K562 (cell line): ENCODE measurements around the gene OCA2. TPM values are rescaled to one million over a fixed set of nuclear protein-coding genes. Genes with fewer than 3 reads are reported as not detected.

Experiments
- HSF4 ChIP-seq: fragments of 250-450 bp; sonication (Bioruptor Pico); IDR thresholded peaks from 2 replicates; pipeline ENCODE4 v2.1.2; 2022; ENCODE audit warnings: mild to moderate bottlenecking, moderate library complexity, borderline replicate concordance
- NUFIP1 ChIP-seq: fragments of 450-650 bp; IDR thresholded peaks from 2 replicates; pipeline ENCODE4 v1.6.1; 2018; ENCODE audit not compliant: partially characterized antibody
- ZNF124 ChIP-seq: sonication (generic); formaldehyde crosslinking; IDR thresholded peaks from 2 replicates; pipeline ENCODE4 v1.8.1; 2022; ENCODE audit warnings: missing genetic modification reagents
- ZNF253 ChIP-seq: fragments of 250-450 bp; sonication (Bioruptor Pico); conservative IDR thresholded peaks from 2 replicates; pipeline ENCODE4 v1.6.1; 2021; ENCODE audit warnings: mild to moderate bottlenecking
- polyA plus RNA-seq, 8 experiments: library from polyadenylated mRNA; depleted of rRNA in 4 of 8; stranded (reverse) in 5 of 8; unstranded in 3 of 8; fragments of >200 nt; fragmentation: Nextera tagmentation in 2 of 8; fragmentation: Illumina TruSeq in 1 of 8; extraction: Ambion mirVana in 2 of 8; extraction: Trizol in 1 of 8; gene quantifications; 2 replicates each; pipeline versions ENCODE4 v1.2.1 to v1.2.3, GENCODE V29; 2011 to 2014; ENCODE audit warnings: inconsistent platforms in 1 of 8, missing spikeins in 1 of 8
- total RNA-seq, 7 experiments: library from RNA; depleted of rRNA in 6 of 7; stranded (reverse); fragments of >200 nt in 6 of 7; fragmentation: Illumina TruSeq in 2 of 7; extraction: Trizol in 2 of 7; gene quantifications; 2 replicates each; pipeline versions ENCODE4 v1.2.1 to v1.2.3, GENCODE V29; 2011 to 2021; ENCODE audit warnings: low replicate concordance in 1 of 7
- TF ChIP-seq, protein P1 (sequence below): fragments of 450-650 bp; IDR thresholded peaks from 2 replicates; pipeline ENCODE4 v1.6.1; 2016; ENCODE audit warnings: mild to moderate bottlenecking, moderate library complexity

Gene OCA2
- total and polyA plus RNA-seq, 9 of the 15 experiments (the other 6 are each of a cell fraction or from before 2014, with no cell fraction given), result 0.07 to 0.59 (median 0.17) TPM; not detected in 1

DNA sequence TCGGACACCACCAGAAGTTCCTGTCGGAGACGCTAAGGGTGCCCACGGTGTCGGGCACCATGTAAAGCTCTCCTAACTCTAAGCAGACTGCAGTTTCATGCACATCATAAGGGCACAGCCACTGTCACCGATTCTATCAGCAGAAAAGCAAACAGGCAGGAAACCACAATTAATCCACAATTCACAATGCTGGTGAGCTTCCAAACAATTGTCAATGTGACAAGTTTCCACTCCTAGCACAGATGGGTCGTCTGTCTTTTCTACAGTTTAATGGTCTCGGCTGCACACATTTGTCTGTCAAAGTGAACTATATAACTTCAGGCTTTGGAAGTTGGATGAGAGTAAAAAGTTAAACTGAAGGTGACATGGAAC, 8.8 kb upstream of the OCA2 start (continued):
- TF ChIP-seq, protein P1, sequence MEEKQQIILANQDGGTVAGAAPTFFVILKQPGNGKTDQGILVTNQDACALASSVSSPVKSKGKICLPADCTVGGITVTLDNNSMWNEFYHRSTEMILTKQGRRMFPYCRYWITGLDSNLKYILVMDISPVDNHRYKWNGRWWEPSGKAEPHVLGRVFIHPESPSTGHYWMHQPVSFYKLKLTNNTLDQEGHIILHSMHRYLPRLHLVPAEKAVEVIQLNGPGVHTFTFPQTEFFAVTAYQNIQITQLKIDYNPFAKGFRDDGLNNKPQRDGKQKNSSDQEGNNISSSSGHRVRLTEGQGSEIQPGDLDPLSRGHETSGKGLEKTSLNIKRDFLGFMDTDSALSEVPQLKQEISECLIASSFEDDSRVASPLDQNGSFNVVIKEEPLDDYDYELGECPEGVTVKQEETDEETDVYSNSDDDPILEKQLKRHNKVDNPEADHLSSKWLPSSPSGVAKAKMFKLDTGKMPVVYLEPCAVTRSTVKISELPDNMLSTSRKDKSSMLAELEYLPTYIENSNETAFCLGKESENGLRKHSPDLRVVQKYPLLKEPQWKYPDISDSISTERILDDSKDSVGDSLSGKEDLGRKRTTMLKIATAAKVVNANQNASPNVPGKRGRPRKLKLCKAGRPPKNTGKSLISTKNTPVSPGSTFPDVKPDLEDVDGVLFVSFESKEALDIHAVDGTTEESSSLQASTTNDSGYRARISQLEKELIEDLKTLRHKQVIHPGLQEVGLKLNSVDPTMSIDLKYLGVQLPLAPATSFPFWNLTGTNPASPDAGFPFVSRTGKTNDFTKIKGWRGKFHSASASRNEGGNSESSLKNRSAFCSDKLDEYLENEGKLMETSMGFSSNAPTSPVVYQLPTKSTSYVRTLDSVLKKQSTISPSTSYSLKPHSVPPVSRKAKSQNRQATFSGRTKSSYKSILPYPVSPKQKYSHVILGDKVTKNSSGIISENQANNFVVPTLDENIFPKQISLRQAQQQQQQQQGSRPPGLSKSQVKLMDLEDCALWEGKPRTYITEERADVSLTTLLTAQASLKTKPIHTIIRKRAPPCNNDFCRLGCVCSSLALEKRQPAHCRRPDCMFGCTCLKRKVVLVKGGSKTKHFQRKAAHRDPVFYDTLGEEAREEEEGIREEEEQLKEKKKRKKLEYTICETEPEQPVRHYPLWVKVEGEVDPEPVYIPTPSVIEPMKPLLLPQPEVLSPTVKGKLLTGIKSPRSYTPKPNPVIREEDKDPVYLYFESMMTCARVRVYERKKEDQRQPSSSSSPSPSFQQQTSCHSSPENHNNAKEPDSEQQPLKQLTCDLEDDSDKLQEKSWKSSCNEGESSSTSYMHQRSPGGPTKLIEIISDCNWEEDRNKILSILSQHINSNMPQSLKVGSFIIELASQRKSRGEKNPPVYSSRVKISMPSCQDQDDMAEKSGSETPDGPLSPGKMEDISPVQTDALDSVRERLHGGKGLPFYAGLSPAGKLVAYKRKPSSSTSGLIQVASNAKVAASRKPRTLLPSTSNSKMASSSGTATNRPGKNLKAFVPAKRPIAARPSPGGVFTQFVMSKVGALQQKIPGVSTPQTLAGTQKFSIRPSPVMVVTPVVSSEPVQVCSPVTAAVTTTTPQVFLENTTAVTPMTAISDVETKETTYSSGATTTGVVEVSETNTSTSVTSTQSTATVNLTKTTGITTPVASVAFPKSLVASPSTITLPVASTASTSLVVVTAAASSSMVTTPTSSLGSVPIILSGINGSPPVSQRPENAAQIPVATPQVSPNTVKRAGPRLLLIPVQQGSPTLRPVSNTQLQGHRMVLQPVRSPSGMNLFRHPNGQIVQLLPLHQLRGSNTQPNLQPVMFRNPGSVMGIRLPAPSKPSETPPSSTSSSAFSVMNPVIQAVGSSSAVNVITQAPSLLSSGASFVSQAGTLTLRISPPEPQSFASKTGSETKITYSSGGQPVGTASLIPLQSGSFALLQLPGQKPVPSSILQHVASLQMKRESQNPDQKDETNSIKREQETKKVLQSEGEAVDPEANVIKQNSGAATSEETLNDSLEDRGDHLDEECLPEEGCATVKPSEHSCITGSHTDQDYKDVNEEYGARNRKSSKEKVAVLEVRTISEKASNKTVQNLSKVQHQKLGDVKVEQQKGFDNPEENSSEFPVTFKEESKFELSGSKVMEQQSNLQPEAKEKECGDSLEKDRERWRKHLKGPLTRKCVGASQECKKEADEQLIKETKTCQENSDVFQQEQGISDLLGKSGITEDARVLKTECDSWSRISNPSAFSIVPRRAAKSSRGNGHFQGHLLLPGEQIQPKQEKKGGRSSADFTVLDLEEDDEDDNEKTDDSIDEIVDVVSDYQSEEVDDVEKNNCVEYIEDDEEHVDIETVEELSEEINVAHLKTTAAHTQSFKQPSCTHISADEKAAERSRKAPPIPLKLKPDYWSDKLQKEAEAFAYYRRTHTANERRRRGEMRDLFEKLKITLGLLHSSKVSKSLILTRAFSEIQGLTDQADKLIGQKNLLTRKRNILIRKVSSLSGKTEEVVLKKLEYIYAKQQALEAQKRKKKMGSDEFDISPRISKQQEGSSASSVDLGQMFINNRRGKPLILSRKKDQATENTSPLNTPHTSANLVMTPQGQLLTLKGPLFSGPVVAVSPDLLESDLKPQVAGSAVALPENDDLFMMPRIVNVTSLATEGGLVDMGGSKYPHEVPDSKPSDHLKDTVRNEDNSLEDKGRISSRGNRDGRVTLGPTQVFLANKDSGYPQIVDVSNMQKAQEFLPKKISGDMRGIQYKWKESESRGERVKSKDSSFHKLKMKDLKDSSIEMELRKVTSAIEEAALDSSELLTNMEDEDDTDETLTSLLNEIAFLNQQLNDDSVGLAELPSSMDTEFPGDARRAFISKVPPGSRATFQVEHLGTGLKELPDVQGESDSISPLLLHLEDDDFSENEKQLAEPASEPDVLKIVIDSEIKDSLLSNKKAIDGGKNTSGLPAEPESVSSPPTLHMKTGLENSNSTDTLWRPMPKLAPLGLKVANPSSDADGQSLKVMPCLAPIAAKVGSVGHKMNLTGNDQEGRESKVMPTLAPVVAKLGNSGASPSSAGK, result no peak
- TF ChIP-seq ZNF253 (CRISPR knock-in tag) (no peak), NUFIP1 (no peak), ZNF124 (CRISPR knock-in tag) (no peak), HSF4 (CRISPR knock-in tag) (no peak)
- TF ChIP-seq, all 486 proteins: peak for 0
